GM12878 (cell line): ENCODE measurements around the gene TTLL11. TPM values are rescaled to one million over a fixed set of nuclear protein-coding genes. Genes with fewer than 3 reads are reported as not detected.

Experiments
- ATAC-seq: fragments of 200-7000 bp; cut with Tn5 transposase; 3 replicates; pipeline ENCODE4 v1.9.1; 2020; ENCODE audit warnings: mild to moderate bottlenecking, moderate library complexity
- BruUV-seq: library from RNA; stranded (reverse); fragments of 400-500 nt; replicated peaks from 2 replicates; lab custom pipeline; 2021; lab: Mats Ljungman, UMichigan
- CTCF ChIA-PET: fragments of 300-600 bp; sonication (Branson Sonifier 250); formaldehyde crosslinking; extraction: SDS; loops from one replicate; lab custom pipeline; 2021; ENCODE audit warnings: inconsistent platforms; lab: Yijun Ruan, JAX
- POLR2A ChIA-PET: fragments of 350-600 bp; formaldehyde crosslinking; extraction: SDS; loops from one replicate; lab custom pipeline; 2021; ENCODE audit warnings: inconsistent platforms; lab: Charles Lee
- RAD21 ChIA-PET: fragments of 300-600 bp; sonication (Branson Sonifier 250); formaldehyde crosslinking; loops from one replicate; lab custom pipeline; 2023; ENCODE audit warnings: antibody characterized with exemption; ENCODE audit not compliant: unreplicated experiment; lab: Charles Lee
- SMC1A ChIA-PET: fragments of 300-600 bp; sonication (Branson Sonifier 250); formaldehyde crosslinking; loops from one replicate; lab custom pipeline; 2023; ENCODE audit not compliant: unreplicated experiment, uncharacterized antibody; lab: Charles Lee
- DNase-seq: peaks from one replicate; pipeline ENCODE4 v3.0.0-alpha.2; 2011; ENCODE audit warnings: low read depth, low spot score
- FAIRE-seq: peaks from 3 replicates; lab custom pipeline; 2011; peaks lifted over from hg19 to GRCh38; lab: Jason Lieb, UNC
- H2AFZ ChIP-seq: 2 replicates; pipeline ENCODE4 v1.6.0; 2011; ENCODE audit warnings: low read depth, low read length, control low read depth; ENCODE audit not compliant: control insufficient read depth
- H3K27ac ChIP-seq: 2 replicates; pipeline ENCODE4 v1.5.1; 2011; ENCODE audit warnings: control low read depth; ENCODE audit not compliant: control insufficient read depth, insufficient read depth
- H3K27me3 ChIP-seq, 2 experiments: replicated peaks in 1 of 2; 2 replicates each; pipeline versions ENCODE4 v1.6.0 to v1.6.1; 2011; ENCODE audit warnings: low read length in 1 of 2; ENCODE audit not compliant: control insufficient read depth in 2 of 2, insufficient read depth in 2 of 2
- H3K36me3 ChIP-seq, 2 experiments: 2 replicates each; pipeline ENCODE4 v1.5.1; 2011; ENCODE audit warnings: low read length in 1 of 2; ENCODE audit not compliant: control insufficient read depth in 2 of 2, insufficient read depth in 2 of 2
- H3K4me1 ChIP-seq: 2 replicates; pipeline ENCODE4 v1.6.1; 2011; ENCODE audit warnings: mild to moderate bottlenecking, low read length, moderate library complexity, mixed read lengths; ENCODE audit not compliant: control insufficient read depth, insufficient read depth
- H3K4me2 ChIP-seq: 2 replicates; pipeline ENCODE4 v1.6.0; 2011; ENCODE audit warnings: control low read depth; ENCODE audit not compliant: control insufficient read depth, insufficient read depth
- H3K4me3 ChIP-seq: fragments of 200-600 bp; sonication (generic); 2 replicates; pipeline ENCODE4 v1.5.1; 2016
- H3K79me2 ChIP-seq: 2 replicates; pipeline ENCODE4 v1.6.0; 2011; ENCODE audit warnings: low read length; ENCODE audit not compliant: control insufficient read depth, insufficient read depth
- H3K9ac ChIP-seq: 2 replicates; pipeline ENCODE4 v1.8.0; 2011; ENCODE audit warnings: low read length, control low read depth, mixed read lengths; ENCODE audit not compliant: control insufficient read depth, insufficient read depth
- H3K9me3 ChIP-seq: replicated peaks from 3 replicates; pipeline ENCODE4 v1.5.1; 2011; ENCODE audit warnings: mild to moderate bottlenecking, low read length; ENCODE audit not compliant: control insufficient read depth, insufficient read depth
- H4K20me1 ChIP-seq: 2 replicates; pipeline ENCODE4 v1.6.0; 2011; ENCODE audit not compliant: control insufficient read depth, insufficient read depth
- EED ChIP-seq: sonication (generic); IDR thresholded peaks from 2 replicates; pipeline ENCODE4 v1.6.1; 2016; ENCODE audit warnings: antibody characterized with exemption, low read depth
- JUNB ChIP-seq: IDR thresholded peaks from 2 replicates; pipeline ENCODE4 v1.6.1; 2016; ENCODE audit warnings: antibody characterized with exemption, mild to moderate bottlenecking
- MEF2A ChIP-seq: IDR thresholded peaks from 2 replicates; pipeline ENCODE4 v1.6.1; 2011; ENCODE audit warnings: low read depth, mild to moderate bottlenecking, low read length, moderate library complexity; ENCODE audit not compliant: insufficient read depth
- MTA2 ChIP-seq: fragments of 450-650 bp; IDR thresholded peaks from 2 replicates; pipeline ENCODE4 v1.6.1; 2016; ENCODE audit warnings: low read depth, mild to moderate bottlenecking, moderate library complexity
- MYC ChIP-seq: IDR thresholded peaks from 2 replicates; pipeline ENCODE4 v1.6.1; 2011; ENCODE audit warnings: mild to moderate bottlenecking, low read length, moderate library complexity, inconsistent platforms; ENCODE audit not compliant: insufficient read depth, insufficient replicate concordance, insufficient read length, severe bottlenecking
- NBN ChIP-seq: fragments of 450-650 bp; IDR thresholded peaks from 2 replicates; pipeline ENCODE4 v1.6.1; 2016
- NRF1 ChIP-seq: conservative IDR thresholded peaks from 2 replicates; pipeline ENCODE4 v1.6.1; 2011; ENCODE audit warnings: mild to moderate bottlenecking, low read depth, low read length, improper control_type of control experiment
- RFX5 ChIP-seq: IDR thresholded peaks from 2 replicates; pipeline ENCODE4 v1.6.1; 2011; ENCODE audit warnings: low read depth, low read length, improper control_type of control experiment
- TARDBP ChIP-seq: IDR thresholded peaks from 2 replicates; pipeline ENCODE4 v1.6.1; 2016; ENCODE audit warnings: borderline replicate concordance
- TCF12 ChIP-seq: IDR thresholded peaks from 2 replicates; pipeline ENCODE4 v1.6.1; 2011; ENCODE audit warnings: low read depth, mild to moderate bottlenecking, low read length
- TCF3 ChIP-seq: IDR thresholded peaks from 2 replicates; pipeline ENCODE4 v1.6.1; 2012; ENCODE audit warnings: low read depth, mild to moderate bottlenecking, low read length, borderline replicate concordance; ENCODE audit not compliant: insufficient read depth
- ZNF217 ChIP-seq: fragments of 450-650 bp; IDR thresholded peaks from 2 replicates; pipeline ENCODE4 v1.6.1; 2017; ENCODE audit warnings: antibody characterized with exemption, mild to moderate bottlenecking
- ZNF622 ChIP-seq: fragments of 450-650 bp; IDR thresholded peaks from 2 replicates; pipeline ENCODE4 v1.6.1; 2017; ENCODE audit warnings: mild to moderate bottlenecking, inconsistent platforms
- WGBS: methylation state at CpG from one replicate; pipeline ENCODE4 v1.1.6; 2016; ENCODE audit warnings: low lambda C conversion rate; ENCODE audit not compliant: insufficient replicate concordance, insufficient coverage; ENCODE audit errors: missing lambda C conversion rate; 5-methylcytosine and 5-hydroxymethylcytosine counted together
- in situ Hi-C: fragments of 300-500 bp; cut with MboI; formaldehyde crosslinking; loops from 9 replicates; pipeline ENCODE4 v1.14.3; 2018; ENCODE audit warnings: mixed read lengths
- intact Hi-C: fragments of 100-400 bp; cut with micrococcal nuclease; formaldehyde crosslinking; loops from one replicate; pipeline ENCODE4 v1.14.2; 2022; ENCODE audit not compliant: unreplicated experiment
- polyA plus RNA-seq, 11 experiments: library from polyadenylated mRNA; depleted of rRNA in 4 of 11; unstranded in 6 of 11; stranded (reverse) in 5 of 11; fragments of >200 nt; fragmentation: Nextera tagmentation in 4 of 11; fragmentation: Illumina TruSeq in 1 of 11; extraction: Ambion mirVana in 4 of 11; extraction: Trizol in 1 of 11; gene quantifications; 1 replicate in 1 of 11; 2 replicates in 10 of 11; pipeline versions ENCODE4 v1.2.1 to v1.2.3, GENCODE V29; 2011 to 2016; ENCODE audit warnings: inconsistent platforms in 2 of 11, missing spikeins in 2 of 11, low read depth in 1 of 11
- total RNA-seq, 4 experiments: library from RNA; depleted of rRNA in 3 of 4; stranded (reverse); fragments of >200 nt in 3 of 4; fragmentation: Illumina TruSeq in 1 of 4; extraction: Trizol in 1 of 4; gene quantifications; 2 replicates each; pipeline versions ENCODE4 v1.2.1 to v1.2.3, GENCODE V29; 2013 to 2021

The TTLL11 gene
- total and polyA plus RNA-seq, 10 of the 15 experiments (the other 5 are each of a cell fraction or from before 2014, with no cell fraction given) = 1.2 to 3.7 (median 2.9) TPM

DNA sequence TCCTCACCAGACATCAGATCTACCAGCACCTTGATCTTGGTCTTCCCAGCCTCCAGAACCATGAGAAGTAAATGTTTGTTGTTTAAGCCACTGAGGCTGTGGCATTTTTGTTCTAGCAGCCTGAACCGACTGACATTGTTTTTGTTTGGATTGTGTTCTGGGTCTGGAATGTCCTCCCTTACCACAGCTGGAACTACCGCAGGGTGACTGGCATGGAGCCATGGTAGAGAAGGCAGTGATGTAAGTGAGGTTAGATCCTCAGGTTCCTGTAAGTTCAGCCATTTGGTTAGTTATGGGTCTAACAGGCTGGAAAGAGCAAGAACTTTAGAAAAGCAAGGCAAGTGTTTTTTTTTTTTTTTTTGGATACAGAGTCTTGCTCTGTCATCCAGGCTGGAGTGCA lies 232.4 kb downstream of the TTLL11 start:
- CTCF ChIA-PET = interaction anchor here (0.7 kb wide), 1 partner anchor 347 kb away, joined by 4 read pairs; no protein-coding TSS in a partner anchor
- Histone ChIP-seq H2AFZ (no peak overlapping the region), H3K9ac (no peak overlapping the region), H3K79me2 (no peaks in the 10 kb centered on the region), H3K4me1 (no peaks in the 10 kb centered on the region), H3K9me3 (no peaks in the 10 kb centered on the region), H3K27ac (no peak overlapping the region)
- in situ Hi-C loops = no loop called here
- intact Hi-C loops = no loop called here
- no peak for ATAC-seq
- TF ChIP-seq TARDBP = no peak
- TF ChIP-seq NRF1 = no peak
- TF ChIP-seq EED = no peak
- no peak for TF ChIP-seq ZNF622
- no peak for TF ChIP-seq JUNB
- TF ChIP-seq MTA2 = no peak
- TF ChIP-seq MEF2A = no peak
- TF ChIP-seq, all 136 proteins: peak for 0
- RAD21 ChIA-PET = no interaction called here
- POLR2A ChIA-PET = no interaction called here
- DNase-seq = no peak
- WGBS = 70% methylated on average over 2 of the region's 2 CpGs
- no peaks in the 10 kb centered on the region for H3K36me3 ChIP-seq
- SMC1A ChIA-PET = no interaction called here
- no TSS peak for BruUV-seq
- peaks cover 0 to 2% of the 10 kb centered on the region in 2 experiments; a peak in 2 of 4 replicates for H3K27me3 ChIP-seq
- peak; percentile 7 for FAIRE-seq
- no peaks in the 10 kb centered on the region; the same call in 1 of the 2 replicates for H4K20me1 ChIP-seq
- no peak overlapping the region for H3K4me3 ChIP-seq
- H3K4me2 ChIP-seq = no peak overlapping the region

DNA sequence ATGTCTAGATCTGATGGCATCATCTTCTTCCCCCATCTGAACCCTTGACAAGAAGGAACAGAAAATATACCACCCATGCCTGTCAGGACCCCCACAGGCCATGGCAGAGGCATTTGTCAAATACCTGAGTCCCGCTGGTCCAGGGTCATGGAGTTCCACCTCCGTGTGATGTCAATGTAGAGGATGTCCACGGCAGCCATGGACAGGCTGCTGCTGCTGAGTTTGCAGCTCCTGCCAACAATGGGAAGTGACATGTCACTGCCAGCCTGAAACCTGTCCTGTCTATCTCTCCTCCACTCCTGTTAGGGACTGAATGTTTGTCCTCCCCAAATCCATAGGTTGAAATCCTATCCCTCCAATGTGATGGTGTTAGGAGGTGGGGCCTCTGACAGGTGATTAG lies 232.9 kb downstream of the TTLL11 start:
- no peak overlapping the region for H3K27ac ChIP-seq
- FAIRE-seq = no peak
- POLR2A ChIA-PET = no interaction called here
- H3K79me2 ChIP-seq = no peaks in the 10 kb centered on the region
- H2AFZ ChIP-seq = no peak overlapping the region
- H3K36me3 ChIP-seq = no peaks in the 10 kb centered on the region
- WGBS = 79% methylated on average over 3 of the region's 3 CpGs
- no peak for DNase-seq
- CTCF ChIA-PET = no interaction called here
- in situ Hi-C loops = no loop called here
- no TSS peak for BruUV-seq
- H3K4me3 ChIP-seq = no peak overlapping the region
- peaks cover 0 to 1% of the 10 kb centered on the region in 2 experiments; a peak in 2 of 4 replicates for H3K27me3 ChIP-seq
- TF ChIP-seq RFX5 (no peak), TCF12 (no peak), MTA2 (no peak), TCF3 (no peak), ZNF217 (no peak), NBN (no peak), MYC (no peak)
- TF ChIP-seq, all 136 proteins: peak for 0
- Histone ChIP-seq H4K20me1 (no peaks in the 10 kb centered on the region; the same call in 1 of the 2 replicates), H3K4me1 (no peaks in the 10 kb centered on the region), H3K4me2 (no peak overlapping the region), H3K9ac (no peak overlapping the region), H3K9me3 (no peaks in the 10 kb centered on the region)
- ChIA-PET RAD21 (no interaction called here), SMC1A (no interaction called here)
- intact Hi-C loops = no loop called here
- no peak for ATAC-seq
